HG03558 (cell line): Measurements from ENCODE around the gene COG8.

ENCODE experiments used
- ATAC-seq: cut with Tn5 transposase; IDR thresholded peaks from one replicate; pipeline ENCODE4 v1.9.1; 2021; ENCODE audit warnings: moderate number of reproducible peaks; ENCODE audit not compliant: unreplicated experiment; ENCODE audit errors: extremely low read depth

COG8 gene

DNA sequence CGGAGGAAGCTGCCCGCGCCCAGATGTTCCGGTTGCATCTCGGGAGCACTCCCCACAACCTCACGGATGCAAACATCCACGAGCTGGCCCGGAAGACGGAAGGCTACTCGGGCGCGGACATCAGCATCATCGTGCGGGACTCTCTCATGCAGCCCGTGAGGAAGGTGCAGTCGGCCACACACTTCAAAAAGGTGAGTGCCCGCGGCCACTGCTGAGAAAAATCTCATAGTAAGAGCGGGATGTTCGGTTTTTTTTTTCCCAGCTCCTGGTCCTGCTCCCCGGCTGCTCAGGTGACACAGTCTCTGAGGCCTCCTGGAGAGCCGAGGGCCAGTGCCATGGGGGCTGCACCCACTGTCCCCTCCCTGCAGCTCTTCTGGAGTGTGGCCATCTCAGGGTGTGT lies 18.3 kb downstream of the COG8 start:
- no peak for ATAC-seq

GRCh38 chr16:69320740-69321073 lies 18.7 kb downstream of the COG8 start:
- ATAC-seq: no peak

DNA sequence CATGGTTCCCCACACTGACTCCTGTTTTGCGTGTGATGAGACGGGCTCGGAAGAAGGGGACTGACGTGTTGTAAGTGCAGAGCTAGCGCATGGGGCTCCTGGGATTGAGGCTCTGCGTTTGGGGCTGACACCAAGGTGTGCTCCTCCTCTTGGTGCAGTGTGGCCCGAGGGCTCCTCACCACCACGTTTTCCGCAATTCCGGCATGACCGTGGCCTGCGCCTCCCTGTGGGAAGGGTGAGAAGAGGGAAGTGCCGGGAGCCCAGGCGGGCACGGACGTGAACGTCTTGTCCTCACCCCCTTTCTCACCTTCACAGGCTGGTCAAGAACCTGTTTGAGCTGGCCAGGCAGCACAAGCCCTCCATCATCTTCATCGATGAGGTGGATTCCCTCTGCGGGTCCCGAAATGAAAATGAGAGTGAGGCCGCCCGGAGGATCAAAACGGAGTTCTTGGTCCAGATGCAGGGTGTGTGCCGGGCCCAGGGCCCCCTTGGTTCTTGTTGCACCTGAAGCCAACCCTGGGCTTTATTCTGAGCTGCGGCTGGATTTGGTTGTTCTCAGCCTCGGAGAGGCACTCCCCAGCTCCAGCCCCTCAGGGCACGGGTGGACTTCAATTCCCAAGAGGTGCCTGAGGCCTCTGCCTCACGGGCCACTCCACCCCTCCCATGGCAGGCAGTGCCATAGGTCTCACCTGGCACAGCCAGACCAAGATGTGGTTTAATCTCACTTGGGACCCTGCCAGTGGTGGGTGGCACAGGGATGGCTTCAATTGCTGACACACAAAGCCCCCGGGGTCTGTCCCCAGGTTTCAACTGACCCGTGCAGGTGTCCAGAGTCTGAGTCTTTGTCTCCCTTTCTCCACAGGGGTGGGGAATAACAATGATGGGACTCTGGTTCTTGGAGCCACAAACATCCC lies 19.3 kb downstream of the COG8 start:
- no peak for ATAC-seq

DNA sequence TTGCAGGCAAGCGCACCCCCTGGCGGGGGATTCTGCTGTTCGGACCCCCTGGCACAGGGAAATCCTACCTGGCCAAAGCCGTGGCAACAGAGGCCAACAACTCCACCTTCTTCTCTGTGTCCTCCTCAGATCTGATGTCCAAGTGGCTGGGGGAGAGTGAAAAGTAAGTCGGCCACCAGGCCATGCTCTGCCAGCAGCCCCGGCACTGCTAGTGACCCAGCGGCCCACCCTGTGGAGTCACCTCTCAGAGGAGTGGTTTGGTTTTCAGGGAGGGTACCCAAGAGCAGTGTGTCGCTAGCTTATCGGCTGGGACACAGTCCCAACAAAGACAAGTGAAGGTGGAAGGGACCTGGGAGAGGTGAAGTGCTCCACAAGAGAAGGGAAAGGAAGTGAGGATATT lies 20.0 kb downstream of the COG8 start:
- no peak for ATAC-seq

DNA sequence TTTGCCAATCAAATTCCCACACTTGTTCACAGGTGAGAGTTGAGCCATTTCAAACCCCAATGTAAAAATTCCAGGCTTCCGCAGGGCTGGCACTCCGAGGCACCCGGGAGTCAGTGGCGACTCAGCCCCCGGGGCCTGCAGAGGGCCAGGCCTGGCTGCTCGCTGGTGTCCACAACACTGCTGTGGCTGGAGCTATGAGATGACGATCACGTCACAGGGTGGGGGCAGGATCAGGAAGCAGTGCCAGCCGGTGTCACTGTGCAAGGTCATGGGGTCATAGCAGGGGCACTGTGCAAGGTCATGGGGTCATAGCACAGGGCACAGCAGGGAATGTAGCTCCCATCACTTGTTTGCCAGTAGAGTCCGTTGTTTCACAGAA lies 20.5 kb downstream of the COG8 start:
- ATAC-seq: no peak

DNA sequence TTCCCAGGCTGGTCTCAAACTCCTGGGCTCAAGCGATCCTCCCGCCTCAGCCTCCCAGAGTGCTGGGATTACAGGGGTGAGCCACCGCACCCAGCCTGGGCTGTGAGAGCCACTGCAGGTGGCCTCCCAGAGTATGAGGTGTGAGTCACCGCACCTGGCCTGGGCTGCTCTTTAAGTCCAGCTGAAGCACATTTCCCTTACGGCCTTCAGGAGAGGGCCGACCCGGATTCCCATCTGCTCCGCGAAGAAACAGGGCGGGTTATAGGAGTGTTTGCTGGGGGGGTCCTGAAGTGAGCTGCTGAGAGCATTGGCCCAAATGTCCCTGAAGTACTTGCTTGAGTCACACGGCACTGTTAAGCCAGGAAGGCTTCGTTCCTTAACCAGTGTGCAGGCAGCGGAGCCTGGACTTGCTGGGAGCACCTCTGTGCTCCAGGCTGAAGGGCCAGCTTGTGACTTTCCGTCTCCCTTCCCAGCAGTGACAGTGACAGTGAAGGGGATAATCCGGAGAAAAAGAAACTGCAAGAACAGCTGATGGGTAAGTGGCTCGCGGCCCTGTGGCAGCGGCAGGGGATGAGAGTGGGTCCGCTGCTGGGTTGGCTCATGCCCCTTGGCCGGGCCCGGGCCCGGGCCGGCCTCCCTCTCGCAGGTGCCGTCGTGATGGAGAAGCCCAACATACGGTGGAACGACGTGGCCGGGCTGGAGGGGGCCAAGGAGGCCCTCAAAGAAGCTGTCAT lies 21.0 kb downstream of the COG8 start:
- no peak for ATAC-seq

DNA sequence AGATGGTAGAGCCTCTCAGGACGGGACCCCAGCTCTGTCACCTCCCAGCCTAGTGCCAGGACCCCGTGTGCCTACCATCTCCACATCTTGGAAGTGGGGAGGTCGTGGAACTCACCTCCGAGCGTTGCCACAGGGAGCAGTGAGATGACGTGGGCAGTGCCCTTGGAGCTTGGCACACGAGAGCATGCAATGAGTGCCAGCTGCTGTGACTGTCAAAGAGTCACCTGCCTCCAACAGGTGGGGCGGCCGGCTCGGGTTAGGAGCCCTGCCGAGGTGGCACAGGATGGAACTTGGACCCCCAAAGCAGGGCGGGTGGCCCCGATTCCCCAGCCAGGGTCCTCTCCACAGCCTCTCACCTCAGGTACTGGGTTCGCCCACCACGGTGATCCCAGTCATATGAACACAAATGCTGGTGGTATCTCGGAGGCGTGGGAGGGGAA lies 22.7 kb downstream of the COG8 start:
- ATAC-seq: no peak

DNA sequence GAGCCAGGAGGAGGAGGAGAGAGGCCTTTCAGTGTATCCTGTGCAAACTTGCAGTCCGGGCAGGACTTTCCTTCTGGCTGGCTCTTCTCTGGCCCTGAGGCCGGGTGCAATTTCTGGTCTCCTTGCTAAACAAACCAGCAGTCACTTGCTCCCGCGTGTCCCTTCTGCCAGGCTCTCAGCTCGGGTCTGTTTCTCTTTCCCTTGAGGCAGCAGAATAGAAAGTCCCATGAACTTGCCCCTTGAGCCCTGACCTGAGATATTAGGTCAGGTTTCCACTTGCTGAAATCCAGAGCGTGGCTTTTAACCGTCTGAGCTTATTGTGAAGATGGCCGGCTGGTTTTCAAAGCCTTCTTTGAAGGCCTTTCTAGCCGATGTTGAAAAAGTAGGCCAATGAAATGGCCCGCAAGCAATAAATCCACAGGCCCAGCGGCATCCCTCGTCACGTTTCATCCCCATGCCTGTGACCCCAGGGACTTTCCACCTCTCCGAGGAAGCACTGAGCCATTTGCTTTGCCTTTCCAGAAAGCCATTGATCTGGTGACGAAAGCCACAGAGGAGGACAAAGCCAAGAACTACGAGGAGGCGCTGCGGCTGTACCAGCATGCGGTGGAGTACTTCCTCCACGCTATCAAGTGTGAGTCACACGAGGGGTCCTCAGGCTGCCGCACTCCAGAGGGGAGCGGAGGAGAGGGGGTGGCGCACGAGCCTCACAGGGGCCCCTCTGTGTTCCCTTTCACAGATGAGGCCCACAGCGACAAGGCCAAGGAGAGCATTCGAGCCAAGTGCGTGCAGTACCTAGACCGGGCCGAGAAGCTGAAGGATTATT lies 23.7 kb downstream of the COG8 start:
- no peak for ATAC-seq

DNA sequence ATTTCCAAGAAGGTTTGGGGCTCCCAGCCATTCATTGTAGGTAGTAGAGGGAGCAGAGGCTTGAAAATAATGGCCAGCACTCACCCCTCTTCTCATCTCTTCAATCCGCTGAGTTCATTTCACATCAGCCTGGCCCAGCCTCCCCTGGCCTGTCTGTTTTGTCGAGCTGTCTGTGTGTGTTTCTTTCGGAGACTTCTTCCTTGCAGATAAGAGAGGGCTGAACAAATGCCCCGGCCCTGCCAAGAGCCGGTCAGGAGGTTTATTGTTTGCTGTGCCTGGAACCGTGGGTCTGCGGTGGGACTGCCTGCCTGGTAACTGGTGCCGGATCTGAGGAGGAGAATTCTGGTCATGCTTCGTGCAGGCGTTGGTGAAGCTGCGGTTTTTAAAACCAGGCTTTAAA lies 24.8 kb downstream of the COG8 start:
- ATAC-seq: no peak

DNA sequence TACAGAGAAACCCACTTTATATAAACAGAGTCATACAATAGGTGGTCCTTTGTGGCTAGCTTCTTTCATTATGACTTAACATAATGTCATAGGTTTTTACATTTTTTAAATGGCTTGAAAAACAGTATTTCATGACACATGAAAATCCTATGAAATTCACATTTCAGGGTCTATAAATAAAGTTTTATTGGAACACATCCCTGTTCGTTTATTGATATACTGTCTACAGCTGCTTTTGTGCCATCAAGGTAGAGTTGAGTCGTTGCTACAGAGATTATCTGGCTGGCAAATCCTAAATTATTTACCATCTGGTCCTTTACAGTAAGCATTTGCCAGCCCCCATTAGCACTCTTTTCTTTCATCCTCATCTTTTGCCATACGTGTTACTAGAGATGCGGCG lies 25.9 kb downstream of the COG8 start:
- ATAC-seq: no peak

DNA sequence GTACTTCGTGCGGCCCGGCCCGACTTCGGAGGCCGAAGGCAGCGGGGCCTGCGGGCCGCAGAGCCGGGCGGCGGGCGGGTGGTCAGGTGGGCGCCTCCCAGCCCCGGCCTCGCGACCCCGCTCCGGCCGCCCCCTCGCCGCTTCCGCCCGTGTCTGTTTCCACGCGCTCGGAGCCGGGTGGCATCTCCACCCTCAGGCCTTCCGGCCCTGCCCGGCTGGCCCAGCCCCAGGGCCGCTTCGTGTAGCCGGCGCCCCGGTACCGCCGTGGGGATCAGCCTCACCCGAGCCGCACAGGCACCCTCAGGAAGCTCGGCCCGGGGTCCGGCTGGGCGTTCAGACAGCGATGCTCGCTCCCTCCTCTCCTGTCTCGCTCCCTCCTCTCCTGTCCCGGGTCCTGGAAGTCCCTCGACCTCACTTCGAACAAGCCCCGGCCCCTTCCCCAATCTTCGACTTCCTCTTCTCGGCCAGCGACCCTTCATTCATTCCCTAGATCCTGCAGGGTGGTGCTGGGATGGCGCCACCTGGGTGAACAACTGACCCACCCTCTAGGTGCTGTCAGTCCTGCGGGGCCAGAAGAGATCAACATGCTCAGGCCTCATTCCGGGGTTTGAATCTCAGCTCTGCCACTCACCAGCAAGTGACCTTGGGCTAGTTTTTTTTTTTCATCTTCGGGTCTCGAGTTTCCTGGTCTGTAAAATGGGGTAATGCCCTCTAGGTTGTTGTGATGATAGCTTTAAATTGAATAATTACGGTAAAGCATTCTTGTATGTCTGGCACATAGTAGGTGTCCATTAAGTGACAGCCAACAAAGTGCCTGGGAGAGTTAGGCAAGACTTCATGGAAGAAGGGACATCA lies 27.6 kb downstream of the COG8 start:
- ATAC-seq: peak; percentile 18

DNA sequence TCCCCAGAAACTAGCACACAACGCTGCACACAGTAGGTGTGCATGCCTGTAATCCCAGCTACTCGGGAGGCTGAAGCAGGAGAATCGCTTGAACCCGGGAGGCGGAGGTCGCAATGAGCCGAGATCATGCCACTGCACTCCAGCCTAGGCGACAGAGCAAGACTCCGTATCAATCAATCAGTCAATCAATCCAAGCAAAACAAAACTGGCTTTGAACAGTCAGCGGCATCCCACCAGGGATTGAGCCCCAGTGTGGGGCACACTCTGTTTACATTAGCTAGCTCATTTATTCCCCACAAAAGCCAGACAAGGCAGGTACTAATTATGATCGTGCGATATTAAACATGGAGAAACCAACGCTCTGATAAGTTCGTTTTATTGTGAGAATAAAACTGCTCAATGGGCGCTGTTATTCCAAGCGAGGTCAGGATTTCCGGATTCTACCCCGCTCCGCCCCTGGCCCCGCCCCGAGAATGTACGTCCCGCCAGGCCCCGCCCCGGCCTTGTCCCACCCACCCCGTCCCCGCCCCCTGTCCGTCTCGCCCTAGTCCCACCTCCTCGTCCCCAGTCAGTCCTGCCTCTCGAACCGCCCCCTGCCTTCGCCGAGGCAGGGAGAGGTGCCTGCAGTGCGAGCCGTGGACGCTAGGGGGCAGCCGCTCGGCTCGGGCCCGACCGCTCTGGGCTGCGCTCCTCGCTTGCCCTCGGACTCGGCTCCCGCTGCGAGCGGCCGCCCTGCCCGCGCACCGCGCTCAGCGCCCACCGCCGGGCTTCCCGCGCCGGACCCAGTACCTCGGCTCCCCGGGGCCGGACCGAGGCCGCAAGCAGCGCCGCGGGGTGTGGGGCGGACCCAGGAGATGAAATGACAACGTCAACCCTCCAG lies 28.5 kb downstream of the COG8 start, which contains the start of gene VPS4A:
VPS4A (plus strand) TSS at position 698 of the 880 bp plus-strand sequence; CDS start at position 860, 162 bp downstream.
- peak; percentile 86 for ATAC-seq

GRCh38 chr16:69309316-69309715 lies 30.0 kb downstream of the COG8 start:
- no peak for ATAC-seq

DNA sequence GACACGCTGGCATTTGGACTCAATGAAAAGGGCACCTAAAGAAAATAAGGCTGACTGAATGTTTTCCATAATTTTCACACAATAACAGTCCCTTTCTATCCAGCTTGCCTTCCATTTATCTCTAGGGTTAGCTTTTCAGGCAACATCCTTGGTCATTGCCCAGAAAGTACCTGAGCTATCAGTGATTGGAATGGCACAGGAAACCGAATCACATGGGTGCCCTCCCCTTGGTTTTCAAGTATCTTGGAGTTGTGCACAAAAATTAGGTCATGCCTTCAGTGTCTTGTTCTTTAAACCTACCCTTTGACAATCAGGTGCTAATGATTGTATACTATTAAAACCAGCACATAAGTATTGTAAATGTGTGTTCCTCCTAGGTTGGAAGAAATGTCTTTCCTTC lies 31.5 kb downstream of the COG8 start:
- no peak for ATAC-seq

GRCh38 chr16:69307091-69307490 lies 32.3 kb downstream of the COG8 start:
- ATAC-seq: no peak

- ATAC-seq: no peak
Observed at GRCh38 chr16:69306031-69306430, 33.3 kb downstream of the COG8 start.

DNA sequence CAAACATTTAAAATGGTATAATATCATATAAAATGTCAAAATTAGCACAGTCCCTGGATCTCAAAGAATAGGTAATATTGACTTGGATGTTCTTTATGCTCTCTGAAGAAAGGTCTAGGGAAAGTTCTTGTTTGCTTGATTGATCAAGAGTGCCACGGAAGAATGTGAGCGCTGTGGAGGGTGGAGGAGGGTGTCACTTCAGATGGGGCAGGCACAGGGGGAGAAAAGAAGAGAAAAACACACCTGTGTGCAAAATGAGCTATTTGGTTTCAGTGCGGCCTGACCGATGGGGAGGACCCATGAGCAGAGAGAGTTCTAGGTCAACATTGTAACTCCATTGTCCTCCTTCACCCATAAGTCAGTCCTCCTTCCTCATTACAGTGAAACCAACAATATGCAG lies 37.1 kb downstream of the COG8 start:
- no peak for ATAC-seq

DNA sequence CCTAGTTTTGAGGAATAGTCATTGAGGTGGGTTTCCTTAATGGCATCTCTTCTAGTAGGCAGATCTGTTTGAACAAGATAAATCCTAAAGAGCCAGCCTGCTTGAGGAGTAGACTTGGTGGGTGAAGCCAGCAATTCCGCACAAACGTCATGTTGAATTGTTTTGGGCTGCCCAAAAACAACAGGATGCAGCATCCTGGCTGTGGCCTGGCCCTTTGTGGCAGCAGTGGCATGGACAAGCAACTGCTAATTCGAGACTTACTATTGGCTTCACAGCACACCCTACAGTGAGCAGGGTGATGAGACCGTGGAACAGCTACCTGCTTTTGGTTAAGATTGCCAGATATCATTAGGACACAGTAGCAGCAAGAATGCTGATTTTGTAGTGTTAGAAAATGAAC lies 37.5 kb downstream of the COG8 start:
- no peak for ATAC-seq

- ATAC-seq: no peak
Observed at GRCh38 chr16:69301187-69301586, 38.2 kb downstream of the COG8 start.
